ENCODE results near the gene TDRD12.
A peak's percentile ranks its signal among the peaks of the same experiment; 100 is the strongest.

Gene TDRD12

GRCh38 chr19:32674153-32674930 is 45.2 kb upstream of the TDRD12 start:
- H3K4me3 ChIP-seq (IDR thresholded peaks at IDR 0.05; ENCODE audit: insufficient read depth, low read depth, low read length), result no peak overlapping the region
- H3K79me2 ChIP-seq (ENCODE audit: insufficient read depth, low read depth), result peaks cover 58% of the 10 kb centered on the region
- no peaks in the 10 kb centered on the region for H3K27me3 ChIP-seq (ENCODE audit: insufficient read depth, low read depth)
- peak overlapping the region; percentile 84 for H3K27ac ChIP-seq
- no peaks in the 10 kb centered on the region for H4K20me1 ChIP-seq (ENCODE audit: insufficient read depth)
- peak overlapping the region; percentile 81 for H2AFZ ChIP-seq (ENCODE audit: low read depth)
- H3K36me3 ChIP-seq (ENCODE audit: insufficient read depth), result peaks cover 13% of the 10 kb centered on the region; the same call in 1 of the 2 replicates
- TF ChIP-seq CTCF (conservative IDR thresholded peaks at IDR 0.05; ENCODE audit: low read depth, low read length), result no peak
- peaks cover 32% of the 10 kb centered on the region for H3K4me1 ChIP-seq (ENCODE audit: low read depth, poor library complexity, severe bottlenecking)
- H3K9ac ChIP-seq, result peak overlapping the region; percentile 89
- H3K4me2 ChIP-seq, result peak overlapping the region; percentile 62

GRCh38 chr19:32674931-32675719 is 44.4 kb upstream of the TDRD12 start, which contains the start of gene ANKRD27:
Gene ANKRD27, minus strand, starts transcription at chr19:32675180. Its CDS starts 16,165 bp downstream, at chr19:32659015.
- TF ChIP-seq CTCF (conservative IDR thresholded peaks at IDR 0.05; ENCODE audit: low read depth, low read length), result no peak
- Histone ChIP-seq H2AFZ (ENCODE audit: low read depth) (peak within 1 kb of the TSS; percentile 81), H3K79me2 (ENCODE audit: insufficient read depth, low read depth) (peaks cover 50% of the 10 kb centered on the region), H3K4me1 (ENCODE audit: low read depth, poor library complexity, severe bottlenecking) (peaks cover 24% of the 10 kb centered on the region), H3K9ac (peak within 1 kb of the TSS; percentile 89), H3K4me2 (peak within 1 kb of the TSS; percentile 64), H4K20me1 (ENCODE audit: insufficient read depth) (no peaks in the 10 kb centered on the region), H3K36me3 (ENCODE audit: insufficient read depth) (peaks cover 10% of the 10 kb centered on the region; the same call in 1 of the 2 replicates), H3K4me3 (IDR thresholded peaks at IDR 0.05; ENCODE audit: insufficient read depth, low read depth, low read length) (no peak within 1 kb of the TSS), H3K27me3 (ENCODE audit: insufficient read depth, low read depth) (no peaks in the 10 kb centered on the region), H3K27ac (peak within 1 kb of the TSS; percentile 84)

GRCh38 chr19:32675720-32676185 is 43.8 kb upstream of the TDRD12 start, which contains the start of gene RGS9BP:
Gene RGS9BP, plus strand, starts transcription at chr19:32675848. Its CDS starts 416 bp downstream, at chr19:32676264.
- Histone ChIP-seq H3K4me2 (peak within 1 kb of the TSS; percentile 64), H2AFZ (ENCODE audit: low read depth) (peak within 1 kb of the TSS; percentile 81), H3K79me2 (ENCODE audit: insufficient read depth, low read depth) (peaks cover 43% of the 10 kb centered on the region), H3K4me3 (IDR thresholded peaks at IDR 0.05; ENCODE audit: insufficient read depth, low read depth, low read length) (no peak within 1 kb of the TSS), H3K9ac (peak within 1 kb of the TSS; percentile 89), H4K20me1 (ENCODE audit: insufficient read depth) (no peaks in the 10 kb centered on the region), H3K27ac (peak within 1 kb of the TSS; percentile 84), H3K36me3 (ENCODE audit: insufficient read depth) (peaks cover 8% of the 10 kb centered on the region; the same call in 1 of the 2 replicates), H3K4me1 (ENCODE audit: low read depth, poor library complexity, severe bottlenecking) (peaks cover 17% of the 10 kb centered on the region), H3K27me3 (ENCODE audit: insufficient read depth, low read depth) (no peaks in the 10 kb centered on the region)
- no peak for TF ChIP-seq CTCF (conservative IDR thresholded peaks at IDR 0.05; ENCODE audit: low read depth, low read length)

GRCh38 chr19:32676186-32676894 is 43.2 kb upstream of the TDRD12 start:
- no peak for TF ChIP-seq CTCF (conservative IDR thresholded peaks at IDR 0.05; ENCODE audit: low read depth, low read length)
- Histone ChIP-seq H3K9ac (no peak overlapping the region), H3K4me1 (ENCODE audit: low read depth, poor library complexity, severe bottlenecking) (peaks cover 12% of the 10 kb centered on the region), H3K36me3 (ENCODE audit: insufficient read depth) (peaks cover 2% of the 10 kb centered on the region; the same call in 1 of the 2 replicates), H2AFZ (ENCODE audit: low read depth) (peak overlapping the region; percentile 81), H3K27ac (no peak overlapping the region), H3K79me2 (ENCODE audit: insufficient read depth, low read depth) (peaks cover 38% of the 10 kb centered on the region), H3K4me2 (peak overlapping the region; percentile 64), H4K20me1 (ENCODE audit: insufficient read depth) (no peaks in the 10 kb centered on the region), H3K4me3 (IDR thresholded peaks at IDR 0.05; ENCODE audit: insufficient read depth, low read depth, low read length) (no peak overlapping the region), H3K27me3 (ENCODE audit: insufficient read depth, low read depth) (no peaks in the 10 kb centered on the region)
